PC-9 (cell line): ENCODE data around the gene TRAF3IP1.

Experiments
- EZH2 ChIP-seq: fragments of 200-600 bp; sonication (generic); IDR thresholded peaks from 2 replicates; pipeline ENCODE4 v1.8.0; 2017; ENCODE audit warnings: antibody characterized with exemption, low read depth
- TF ChIP-seq, protein P1 (sequence below): fragments of 200-600 bp; sonication (generic); conservative IDR thresholded peaks from 2 replicates; pipeline ENCODE4 v1.6.1; 2017; ENCODE audit warnings: mixed run types, antibody characterized with exemption, mild to moderate bottlenecking, moderate library complexity

DNA sequence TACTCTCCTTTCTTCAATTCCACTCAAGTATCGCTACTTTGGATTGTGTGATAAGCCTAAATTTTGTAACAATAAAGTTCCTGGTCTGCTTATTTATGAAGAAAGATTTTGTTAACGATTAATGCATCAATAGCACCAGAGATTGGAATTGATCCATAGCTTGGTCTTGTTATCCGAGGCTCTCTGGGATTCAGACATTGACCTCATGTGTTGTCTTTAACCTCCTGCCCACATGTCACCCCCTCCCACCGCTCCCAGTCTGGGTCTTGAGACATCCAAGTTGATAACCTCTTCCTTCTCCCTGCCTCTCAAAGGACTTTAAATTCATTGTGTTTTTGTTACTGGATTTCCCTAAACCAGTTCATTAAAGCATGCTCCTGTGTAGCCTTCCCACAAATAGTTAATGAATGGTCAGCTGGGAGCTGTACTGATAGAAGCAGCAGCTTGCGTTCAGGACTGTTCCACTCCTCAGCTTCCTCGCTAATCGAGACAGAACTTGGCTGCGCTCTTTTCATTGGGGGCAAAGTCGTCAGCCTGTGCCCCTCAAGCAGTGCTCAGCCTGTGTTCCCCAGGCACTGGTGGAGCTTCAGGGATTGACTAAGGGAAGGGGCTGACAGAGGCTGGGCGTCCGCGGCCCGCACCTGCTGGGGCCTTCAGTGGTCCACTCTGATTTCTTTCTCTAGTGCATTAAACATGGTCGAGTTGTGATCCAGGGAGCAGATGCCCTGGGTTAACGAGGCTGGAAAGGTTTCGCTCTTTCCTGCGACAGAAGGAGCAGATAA lies 125.3 kb downstream of the TRAF3IP1 start:
- TF ChIP-seq, protein P1, sequence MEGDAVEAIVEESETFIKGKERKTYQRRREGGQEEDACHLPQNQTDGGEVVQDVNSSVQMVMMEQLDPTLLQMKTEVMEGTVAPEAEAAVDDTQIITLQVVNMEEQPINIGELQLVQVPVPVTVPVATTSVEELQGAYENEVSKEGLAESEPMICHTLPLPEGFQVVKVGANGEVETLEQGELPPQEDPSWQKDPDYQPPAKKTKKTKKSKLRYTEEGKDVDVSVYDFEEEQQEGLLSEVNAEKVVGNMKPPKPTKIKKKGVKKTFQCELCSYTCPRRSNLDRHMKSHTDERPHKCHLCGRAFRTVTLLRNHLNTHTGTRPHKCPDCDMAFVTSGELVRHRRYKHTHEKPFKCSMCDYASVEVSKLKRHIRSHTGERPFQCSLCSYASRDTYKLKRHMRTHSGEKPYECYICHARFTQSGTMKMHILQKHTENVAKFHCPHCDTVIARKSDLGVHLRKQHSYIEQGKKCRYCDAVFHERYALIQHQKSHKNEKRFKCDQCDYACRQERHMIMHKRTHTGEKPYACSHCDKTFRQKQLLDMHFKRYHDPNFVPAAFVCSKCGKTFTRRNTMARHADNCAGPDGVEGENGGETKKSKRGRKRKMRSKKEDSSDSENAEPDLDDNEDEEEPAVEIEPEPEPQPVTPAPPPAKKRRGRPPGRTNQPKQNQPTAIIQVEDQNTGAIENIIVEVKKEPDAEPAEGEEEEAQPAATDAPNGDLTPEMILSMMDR = no peak
- TF ChIP-seq EZH2 = no peak
